Panc1 (cell line): ENCODE measurements around the gene CHURC1.

Experiments
- CTCF ChIP-seq: fragments of 450-650 bp; IDR thresholded peaks from 2 replicates; pipeline ENCODE4 v1.5.1; 2017; ENCODE audit warnings: mild to moderate bottlenecking
- POLR2AphosphoS5 ChIP-seq: IDR thresholded peaks from 2 replicates; pipeline ENCODE4 v1.6.1; 2012; ENCODE audit warnings: mild to moderate bottlenecking, low read depth, low read length, moderate library complexity
- SIN3A ChIP-seq: IDR thresholded peaks from 2 replicates; pipeline ENCODE4 v1.6.1; 2012; ENCODE audit warnings: low read depth, mild to moderate bottlenecking, low read length, moderate library complexity, borderline replicate concordance; ENCODE audit not compliant: insufficient read depth
- TCF7L2 ChIP-seq: IDR thresholded peaks from 2 replicates; pipeline ENCODE4 v1.6.1; 2011; ENCODE audit warnings: mild to moderate bottlenecking, low read depth, low read length, inconsistent platforms

GRCh38 chr14:64953310-64953654 lies 39.0 kb downstream of the CHURC1 start:
- TF ChIP-seq CTCF (no peak), POLR2AphosphoS5 (no peak), SIN3A (no peak), TCF7L2 (no peak)
